ENCODE results near the gene XRCC5. TPM values are rescaled to one million over a fixed set of nuclear protein-coding genes. Genes with fewer than 3 reads are reported as not detected.

The XRCC5 gene
- total and polyA plus RNA-seq, 2 of the 8 experiments (the other 6 are each of a cell fraction or from before 2014, with no cell fraction given) = 308 to 644 TPM

DNA sequence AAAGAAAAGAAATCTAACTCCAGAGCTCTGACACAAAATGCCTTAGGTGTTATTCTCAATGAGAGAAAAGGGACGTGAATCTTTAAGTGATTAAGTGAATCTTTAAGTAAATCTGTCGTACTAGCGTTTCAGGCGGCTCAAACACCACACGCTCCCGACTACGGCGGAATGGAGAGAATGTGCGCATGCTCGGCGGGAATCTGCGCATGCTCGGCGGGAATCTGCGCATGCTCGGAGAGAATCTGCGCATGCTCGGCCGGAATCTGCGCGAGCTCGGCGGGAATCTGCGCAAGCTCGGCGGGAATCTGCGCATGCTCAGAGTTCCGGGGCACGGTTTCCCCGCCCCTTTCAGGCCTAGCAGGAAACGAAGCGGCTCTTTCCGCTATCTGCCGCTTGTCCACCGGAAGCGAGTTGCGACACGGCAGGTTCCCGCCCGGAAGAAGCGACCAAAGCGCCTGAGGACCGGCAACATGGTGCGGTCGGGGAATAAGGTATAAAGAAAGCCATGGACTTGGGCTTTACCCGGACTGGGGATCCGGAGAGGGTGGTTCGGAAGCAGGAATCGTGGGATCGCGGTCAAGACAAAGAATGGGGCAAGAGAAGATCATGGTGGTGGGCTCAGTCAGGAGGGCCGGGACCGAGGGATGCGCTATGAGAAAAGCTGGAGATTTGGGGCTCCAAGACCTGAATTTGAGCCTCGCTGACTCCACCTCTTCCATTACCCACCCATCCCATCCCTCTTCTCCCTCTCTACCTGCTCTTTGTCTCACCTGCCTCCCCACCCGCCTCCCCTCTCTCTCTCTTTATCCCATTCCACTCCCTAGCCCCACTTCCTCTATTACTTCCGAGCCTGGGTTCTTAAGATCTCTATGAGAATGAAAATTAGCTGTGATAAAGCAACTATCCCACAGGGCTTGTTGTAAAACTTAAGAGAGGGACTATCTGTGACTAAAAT, at the start of gene XRCC5 (continued):
- TF ChIP-seq, protein P1, sequence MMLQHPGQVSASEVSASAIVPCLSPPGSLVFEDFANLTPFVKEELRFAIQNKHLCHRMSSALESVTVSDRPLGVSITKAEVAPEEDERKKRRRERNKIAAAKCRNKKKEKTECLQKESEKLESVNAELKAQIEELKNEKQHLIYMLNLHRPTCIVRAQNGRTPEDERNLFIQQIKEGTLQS (IDR thresholded peaks at IDR 0.05; ENCODE audit: insufficient read depth, low read depth, low read length) = no peak
- TF ChIP-seq HDAC2 (IDR thresholded peaks at IDR 0.05; ENCODE audit: borderline replicate concordance in 1 of 2, low read depth in 2 of 2, low read length in 2 of 2) = 0 out of 4 replicates have a peak, but pooled peaks of 1 of the 2 experiments have one; percentile 65
- TF ChIP-seq ASH2L (IDR thresholded peaks at IDR 0.05; ENCODE audit: low read length) = peak; percentile 90
- TF ChIP-seq SIRT6 (IDR thresholded peaks at IDR 0.05; ENCODE audit: low read length) = no peak
- TF ChIP-seq POLR2A (IDR thresholded peaks at IDR 0.05; ENCODE audit: control extremely low read depth in 1 of 2, low read depth in 2 of 2, low read length in 2 of 2) = peak; percentile 65 to 77
- TF ChIP-seq JUN (IDR thresholded peaks at IDR 0.05; ENCODE audit: low read depth, low read length) = no peak
- peak; percentile 74 for TF ChIP-seq PHF8 (conservative IDR thresholded peaks at IDR 0.05; ENCODE audit: low read depth, low read length)
- TF ChIP-seq GTF2F1 (IDR thresholded peaks at IDR 0.05; ENCODE audit: borderline replicate concordance, low read depth, low read length) = 0 out of 2 replicates have a peak, but pooled peaks have one; percentile 56
- TF ChIP-seq TBP (IDR thresholded peaks at IDR 0.05; ENCODE audit: low read depth, low read length) = peak; percentile 64; the same call in 1 of the 2 replicates
- TF ChIP-seq GABPA (IDR thresholded peaks at IDR 0.05; ENCODE audit: borderline replicate concordance, insufficient read depth, low read length) = peak; percentile 74; the same call in 1 of the 2 replicates
- TF ChIP-seq RNF2 (IDR thresholded peaks at IDR 0.05; ENCODE audit: borderline replicate concordance, low read depth, low read length, missing control alignments, poor library complexity, severe bottlenecking) = no peak
- TF ChIP-seq TAF1 (IDR thresholded peaks at IDR 0.05; ENCODE audit: low read depth, low read length) = peak; percentile 93
- TF ChIP-seq RBBP5 (IDR thresholded peaks at IDR 0.05; ENCODE audit: borderline replicate concordance, low read depth, low read length) = no peak
- TF ChIP-seq MAFK (IDR thresholded peaks at IDR 0.05; ENCODE audit: low read depth, low read length) = no peak
- TF ChIP-seq RAD21 (IDR thresholded peaks at IDR 0.05 in 1 of 2, conservative IDR thresholded peaks at IDR 0.05 in 1 of 2; ENCODE audit: low read depth in 2 of 2, low read length in 2 of 2) = no peak
- peak; percentile 30 for TF ChIP-seq CTBP2 (IDR thresholded peaks at IDR 0.05; ENCODE audit: borderline replicate concordance, insufficient read depth, insufficient read length, low read length)
- TF ChIP-seq NRF1 (IDR thresholded peaks at IDR 0.05; ENCODE audit: low read depth, low read length) = peak; percentile 100
- TF ChIP-seq TAF7 (optimal IDR thresholded peaks at IDR 0.05; ENCODE audit: borderline replicate concordance, low read depth, low read length) = peak; percentile 73
- no peak for TF ChIP-seq NANOG (IDR thresholded peaks at IDR 0.05; ENCODE audit: insufficient read depth, low read depth, low read length, poor library complexity, severe bottlenecking)
- TF ChIP-seq CHD1 (IDR thresholded peaks at IDR 0.05; ENCODE audit: low read depth, low read length) = peak; percentile 51; the same call in 1 of the 2 replicates
- TF ChIP-seq CHD2 (IDR thresholded peaks at IDR 0.05; ENCODE audit: low read length) = 0 out of 2 replicates have a peak, but pooled peaks have one; percentile 8

Measured in H1 (cell line).